ENCODE results near the gene ADAMTS2. TPM values are rescaled to one million over a fixed set of nuclear protein-coding genes. Genes with fewer than 3 reads are reported as not detected.

The ADAMTS2 gene
- polyA plus RNA-seq, 3 donors, result 0.74 to 2.3 TPM; not detected in 1

GRCh38 chr5:179089502-179089901 is 255.8 kb downstream of the ADAMTS2 start:
- no peaks in the 10 kb centered on the region for H3K36me3 ChIP-seq (replicated peaks in 1 of 2; ENCODE audit: control insufficient read depth in 1 of 2, insufficient read depth in 2 of 2, low read length in 2 of 2)
- H2AFZ ChIP-seq (ENCODE audit: insufficient read depth, low read depth, low read length, poor library complexity, severe bottlenecking), result no peak overlapping the region
- DNase-seq, result no peak
- H3K36me3 Mint-ChIP-seq, result no peaks in the 10 kb centered on the region
- H3K4me3 ChIP-seq (replicated peaks in 1 of 3; ENCODE audit: low read depth in 2 of 3, low read length in 3 of 3), result no peak overlapping the region
- peaks cover 29 to 90% of the 10 kb centered on the region in 2 donors for H3K9me3 ChIP-seq (replicated peaks in 1 of 2; ENCODE audit: control insufficient read depth in 1 of 2, insufficient read depth in 1 of 2, low read length in 2 of 2)
- no peak overlapping the region for H3K27ac Mint-ChIP-seq
- TF ChIP-seq, protein P1, sequence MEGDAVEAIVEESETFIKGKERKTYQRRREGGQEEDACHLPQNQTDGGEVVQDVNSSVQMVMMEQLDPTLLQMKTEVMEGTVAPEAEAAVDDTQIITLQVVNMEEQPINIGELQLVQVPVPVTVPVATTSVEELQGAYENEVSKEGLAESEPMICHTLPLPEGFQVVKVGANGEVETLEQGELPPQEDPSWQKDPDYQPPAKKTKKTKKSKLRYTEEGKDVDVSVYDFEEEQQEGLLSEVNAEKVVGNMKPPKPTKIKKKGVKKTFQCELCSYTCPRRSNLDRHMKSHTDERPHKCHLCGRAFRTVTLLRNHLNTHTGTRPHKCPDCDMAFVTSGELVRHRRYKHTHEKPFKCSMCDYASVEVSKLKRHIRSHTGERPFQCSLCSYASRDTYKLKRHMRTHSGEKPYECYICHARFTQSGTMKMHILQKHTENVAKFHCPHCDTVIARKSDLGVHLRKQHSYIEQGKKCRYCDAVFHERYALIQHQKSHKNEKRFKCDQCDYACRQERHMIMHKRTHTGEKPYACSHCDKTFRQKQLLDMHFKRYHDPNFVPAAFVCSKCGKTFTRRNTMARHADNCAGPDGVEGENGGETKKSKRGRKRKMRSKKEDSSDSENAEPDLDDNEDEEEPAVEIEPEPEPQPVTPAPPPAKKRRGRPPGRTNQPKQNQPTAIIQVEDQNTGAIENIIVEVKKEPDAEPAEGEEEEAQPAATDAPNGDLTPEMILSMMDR (IDR thresholded peaks at IDR 0.05), result no peak
- H3K9ac ChIP-seq (ENCODE audit: insufficient read depth, low read length, poor library complexity, severe bottlenecking), result no peak overlapping the region
- H4K20me1 ChIP-seq (ENCODE audit: insufficient read depth, low read length), result no peaks in the 10 kb centered on the region
- no peaks in the 10 kb centered on the region for H3K79me2 ChIP-seq (ENCODE audit: insufficient read depth, low read length)
- H3K27me3 ChIP-seq (ENCODE audit: control insufficient read depth in 2 of 2, insufficient read depth in 2 of 2, low read length in 2 of 2), result no peaks in the 10 kb centered on the region
- H3K4me1 ChIP-seq (ENCODE audit: control insufficient read depth in 1 of 2, insufficient read depth in 2 of 2, low read length in 2 of 2), result no peaks in the 10 kb centered on the region
- H3K27ac ChIP-seq (ENCODE audit: low read depth in 1 of 2, low read length in 2 of 2), result no peak overlapping the region
- no peaks in the 10 kb centered on the region for H3K4me1 Mint-ChIP-seq
- no peak overlapping the region for H3K4me3 Mint-ChIP-seq
- H3K27me3 Mint-ChIP-seq (ENCODE audit: low read depth in 3 of 3), result no peaks in the 10 kb centered on the region
- no CpG with 5 or more reads among the region's 2 CpGs for WGBS (ENCODE audit: insufficient coverage)
- H3K4me2 ChIP-seq (replicated peaks; ENCODE audit: extremely low read depth, low read length, poor library complexity, severe bottlenecking), result no peak overlapping the region
- H3K9me3 Mint-ChIP-seq, result peaks cover 19 to 78% (median 60%) of the 10 kb centered on the region in 7 donors
- intact Hi-C loops (cut with micrococcal nuclease), result no loop called here

- H3K9me3 Mint-ChIP-seq, result peaks cover 54 to 91% (median 75%) of the 10 kb centered on the region in 7 donors
- H3K4me3 Mint-ChIP-seq, result no peak overlapping the region
- H3K27me3 Mint-ChIP-seq (ENCODE audit: low read depth in 3 of 3), result no peaks in the 10 kb centered on the region
- WGBS (ENCODE audit: insufficient coverage), result 100% methylated on average over 3 of the region's 4 CpGs
- H3K9ac ChIP-seq (ENCODE audit: insufficient read depth, low read length, poor library complexity, severe bottlenecking), result no peak overlapping the region
- no peak for DNase-seq
- no peaks in the 10 kb centered on the region for H3K4me1 Mint-ChIP-seq
- peaks cover 30 to 31% of the 10 kb centered on the region in 2 donors for H3K36me3 Mint-ChIP-seq
- TF ChIP-seq, protein P1 (IDR thresholded peaks at IDR 0.05), result no peak
- intact Hi-C loops (cut with micrococcal nuclease), result no loop called here
- H3K79me2 ChIP-seq (ENCODE audit: insufficient read depth, low read length), result no peaks in the 10 kb centered on the region
- peaks cover 0 to 41% of the 10 kb centered on the region in 2 donors for H3K36me3 ChIP-seq (replicated peaks in 1 of 2; ENCODE audit: control insufficient read depth in 1 of 2, insufficient read depth in 2 of 2, low read length in 2 of 2)
- H3K27ac Mint-ChIP-seq, result no peak overlapping the region
- H3K27ac ChIP-seq (ENCODE audit: low read depth in 1 of 2, low read length in 2 of 2), result no peak overlapping the region
- H2AFZ ChIP-seq (ENCODE audit: insufficient read depth, low read depth, low read length, poor library complexity, severe bottlenecking), result no peak overlapping the region
- H3K4me1 ChIP-seq (ENCODE audit: control insufficient read depth in 1 of 2, insufficient read depth in 2 of 2, low read length in 2 of 2), result no peaks in the 10 kb centered on the region
- H3K4me3 ChIP-seq (replicated peaks in 1 of 3; ENCODE audit: low read depth in 2 of 3, low read length in 3 of 3), result no peak overlapping the region
- no peak overlapping the region for H3K4me2 ChIP-seq (replicated peaks; ENCODE audit: extremely low read depth, low read length, poor library complexity, severe bottlenecking)
- H3K27me3 ChIP-seq (ENCODE audit: control insufficient read depth in 2 of 2, insufficient read depth in 2 of 2, low read length in 2 of 2), result no peaks in the 10 kb centered on the region
- no peaks in the 10 kb centered on the region for H4K20me1 ChIP-seq (ENCODE audit: insufficient read depth, low read length)
- peaks cover 41 to 99% of the 10 kb centered on the region in 2 donors for H3K9me3 ChIP-seq (replicated peaks in 1 of 2; ENCODE audit: control insufficient read depth in 1 of 2, insufficient read depth in 1 of 2, low read length in 2 of 2)
Observed at GRCh38 chr5:179080724-179081123, 264.5 kb downstream of the ADAMTS2 start.
